NCI-H2029 (cell line): Measurements from ENCODE around the gene DAB1.
"Not testable (repeated sequence)": the region's sequence is repeated elsewhere in the genome, so short reads cannot be mapped to it uniquely, and the experiment has no call there.

Experiments used
- DNase-seq: peaks from one replicate; lab custom pipeline; 2025; lab: John Stamatoyannopoulos, UW

The DAB1 gene

GRCh38 chr1:57272150-57272549 lies 151.7 kb downstream of the DAB1 start:
- DNase-seq = no peak

- DNase-seq = no peak
Measured at GRCh38 chr1:57270927-57271698, 152.7 kb downstream of the DAB1 start.

DNA sequence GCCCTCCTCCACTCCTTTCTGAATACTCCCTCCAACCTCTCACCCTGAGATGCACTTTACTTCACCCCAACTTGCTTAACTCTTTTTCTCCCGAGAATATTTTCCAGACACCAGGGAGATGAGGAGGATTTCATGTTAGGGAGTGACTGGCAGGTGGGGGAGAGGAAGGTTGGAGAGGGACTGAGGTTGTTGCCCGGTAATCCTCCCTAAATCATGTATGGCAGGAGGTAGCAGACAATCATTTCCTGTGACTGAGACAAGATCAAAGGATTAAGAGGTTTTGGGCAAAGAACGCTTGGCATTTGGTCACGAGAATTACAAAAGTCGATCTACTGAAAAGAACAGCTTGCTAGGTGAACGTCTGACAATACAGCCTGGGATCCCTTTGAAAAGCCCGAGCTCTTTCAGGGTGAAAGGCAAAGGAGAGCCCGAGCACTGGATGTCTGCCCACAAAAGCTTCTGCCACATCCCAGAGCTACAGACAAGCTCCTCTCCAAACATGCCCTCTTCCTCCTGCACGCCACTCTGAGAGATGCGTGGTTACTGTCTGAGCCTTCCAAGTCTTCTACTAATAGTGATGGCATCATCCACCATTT lies 154.1 kb downstream of the DAB1 start:
- no peak for DNase-seq

GRCh38 chr1:57265104-57265503 lies 158.8 kb downstream of the DAB1 start:
- DNase-seq = no peak

- DNase-seq = no peak
Measured at GRCh38 chr1:57262472-57262871, 161.4 kb downstream of the DAB1 start.

- no peak for DNase-seq
Measured at GRCh38 chr1:57258557-57259325, 165.1 kb downstream of the DAB1 start.

- no peak for DNase-seq
Measured at GRCh38 chr1:57255945-57256344, 167.9 kb downstream of the DAB1 start.

GRCh38 chr1:57254022-57254421 lies 169.8 kb downstream of the DAB1 start:
- DNase-seq = no peak

DNA sequence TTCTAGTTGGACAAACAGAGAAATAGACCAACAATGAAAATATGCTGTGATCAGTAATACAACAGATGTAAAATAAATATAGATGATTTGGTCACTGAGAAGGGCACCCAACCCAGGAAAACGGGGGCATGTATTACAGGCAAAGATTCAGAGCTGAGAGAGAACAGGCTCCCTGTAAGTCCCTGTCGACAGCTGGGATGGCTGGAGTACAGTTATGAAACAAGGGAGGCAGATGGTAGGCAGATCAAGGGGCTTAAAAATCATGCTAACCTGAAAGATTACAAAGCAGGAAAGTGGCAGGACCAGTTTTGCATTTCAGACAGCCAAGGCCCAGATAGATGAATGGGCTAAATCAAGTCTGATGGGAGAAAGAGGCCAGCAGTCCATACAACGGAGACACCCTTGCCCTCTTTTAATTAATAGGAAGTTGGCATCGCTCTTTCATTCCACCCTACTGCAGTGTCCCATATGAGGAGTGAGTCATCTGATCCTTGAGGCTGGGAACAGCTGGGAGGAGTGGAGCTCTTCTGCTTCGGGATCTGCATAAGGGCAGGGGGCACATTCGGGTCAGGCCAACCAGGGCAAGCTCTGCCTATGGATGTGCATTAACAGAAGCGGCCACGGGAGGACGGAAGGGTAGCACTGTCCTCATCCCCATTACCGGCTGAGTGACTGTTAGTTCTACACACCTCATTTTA lies 171.1 kb downstream of the DAB1 start:
- no peak for DNase-seq

GRCh38 chr1:57250021-57250420 lies 173.8 kb downstream of the DAB1 start:
- DNase-seq = no peak

DNA sequence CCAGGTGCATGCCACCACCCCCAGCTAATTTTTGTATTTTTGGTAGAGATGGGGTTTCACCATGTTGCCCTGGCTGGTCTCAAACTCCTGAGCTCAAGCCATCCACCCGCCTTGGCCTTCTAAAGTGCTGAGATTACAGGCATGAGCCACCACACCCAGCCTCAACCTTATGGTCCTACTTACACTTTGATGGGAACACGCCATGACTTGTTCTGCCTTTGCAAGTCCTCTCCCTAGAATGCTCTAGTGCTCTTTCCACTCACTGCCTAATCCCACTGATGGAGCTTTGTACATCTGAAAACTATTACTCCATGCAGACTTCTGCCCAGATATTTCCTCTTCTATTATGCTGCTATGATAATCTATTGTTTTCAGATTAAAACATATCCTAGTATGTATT lies 174.3 kb downstream of the DAB1 start:
- no peak for DNase-seq

- no peak for DNase-seq
Measured at GRCh38 chr1:57248830-57249229, 175.0 kb downstream of the DAB1 start.

- DNase-seq = no peak
Measured at GRCh38 chr1:57238233-57238781, 185.6 kb downstream of the DAB1 start.

DNA sequence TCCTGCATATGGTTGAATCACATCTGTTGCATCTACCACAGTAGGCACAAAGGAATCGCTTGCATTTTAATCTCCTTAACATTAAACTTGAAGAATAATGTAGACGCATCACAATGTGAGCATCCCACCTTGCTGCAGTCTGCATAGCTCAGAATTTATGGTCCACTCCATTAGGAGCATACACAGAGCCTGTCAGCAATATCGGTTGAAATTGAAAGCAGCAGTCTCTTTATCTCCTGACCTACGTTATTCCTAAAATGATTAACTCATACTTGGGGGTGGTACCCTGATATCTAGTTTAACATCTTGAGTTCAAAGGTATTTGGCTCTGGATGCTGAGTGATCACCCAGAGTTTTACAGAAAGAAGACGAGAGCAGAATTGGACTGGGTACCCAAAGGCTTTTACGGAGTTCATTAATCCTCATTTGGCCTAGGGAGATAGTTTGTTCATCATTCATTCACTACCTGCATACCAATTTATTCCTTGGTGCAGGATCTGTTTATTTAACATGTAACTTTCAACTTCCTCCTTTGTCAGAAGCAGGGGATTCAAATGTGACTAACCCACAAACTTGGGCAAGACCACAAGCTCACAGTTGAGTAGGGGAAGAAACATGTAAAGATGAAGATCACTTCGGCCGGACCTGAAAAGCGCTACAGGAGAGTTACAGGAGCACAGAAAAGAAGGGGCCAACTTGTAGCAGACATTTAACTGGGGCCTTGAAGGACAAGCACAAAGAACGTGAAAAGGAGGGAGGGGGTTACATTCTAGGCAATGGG lies 187.9 kb downstream of the DAB1 start:
- no peak for DNase-seq

DNA sequence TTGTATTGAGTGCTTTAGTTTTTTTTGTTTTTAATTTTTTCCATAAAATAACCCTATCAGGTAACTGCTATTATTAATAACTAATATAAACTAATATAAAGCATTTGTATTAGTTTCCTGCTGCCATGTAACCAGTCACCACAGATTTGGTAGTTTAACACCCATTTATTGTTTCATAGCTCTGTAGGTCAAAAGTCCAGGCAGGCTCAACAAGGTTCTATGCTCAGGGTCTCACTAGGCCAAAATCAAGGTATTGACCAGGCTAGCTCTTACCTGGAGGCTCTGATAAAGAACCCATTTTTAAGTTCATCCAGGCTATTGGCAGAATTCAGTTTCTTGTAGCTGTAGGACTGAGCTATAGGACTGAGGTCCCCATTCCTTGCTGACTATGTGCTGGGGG lies 189.4 kb downstream of the DAB1 start:
- no peak for DNase-seq

DNA sequence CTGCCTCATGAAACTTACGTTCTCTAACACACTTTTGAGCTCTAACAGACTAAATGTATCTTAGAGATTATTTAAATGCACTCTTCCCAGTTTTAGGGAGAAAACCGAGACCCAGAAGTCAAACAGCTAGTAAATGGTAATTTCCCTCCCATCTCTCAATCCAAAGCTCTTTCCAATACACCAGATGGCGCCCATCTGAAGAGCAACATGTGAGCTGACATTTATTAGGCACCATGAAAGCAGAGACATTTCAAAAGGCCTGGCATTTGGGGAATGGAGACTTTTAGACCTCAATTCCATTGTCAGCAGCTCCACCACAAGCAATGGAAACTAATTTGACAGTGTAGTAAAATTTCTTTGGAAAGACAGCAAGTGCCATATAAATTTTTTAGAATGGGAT lies 191.4 kb downstream of the DAB1 start:
- DNase-seq = no peak

DNA sequence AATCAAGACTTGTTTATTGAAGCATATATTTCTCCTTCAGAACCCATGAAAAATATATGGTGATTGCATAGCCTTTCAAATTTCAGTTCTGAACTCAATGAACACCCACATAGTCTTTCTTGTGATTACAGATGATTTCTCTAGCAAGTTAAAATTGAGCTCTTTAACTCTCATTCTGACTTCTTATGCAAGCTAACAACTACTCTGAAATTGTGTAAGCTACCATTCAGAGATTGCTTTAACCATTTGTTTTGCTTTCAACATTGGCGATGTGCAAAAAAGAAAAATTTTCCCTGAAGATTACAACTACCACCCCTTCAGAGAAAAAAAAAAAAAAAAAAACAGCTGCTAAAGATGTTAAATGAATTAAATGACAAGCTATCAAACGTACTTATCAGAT lies 193.9 kb downstream of the DAB1 start:
- no peak for DNase-seq

DNA sequence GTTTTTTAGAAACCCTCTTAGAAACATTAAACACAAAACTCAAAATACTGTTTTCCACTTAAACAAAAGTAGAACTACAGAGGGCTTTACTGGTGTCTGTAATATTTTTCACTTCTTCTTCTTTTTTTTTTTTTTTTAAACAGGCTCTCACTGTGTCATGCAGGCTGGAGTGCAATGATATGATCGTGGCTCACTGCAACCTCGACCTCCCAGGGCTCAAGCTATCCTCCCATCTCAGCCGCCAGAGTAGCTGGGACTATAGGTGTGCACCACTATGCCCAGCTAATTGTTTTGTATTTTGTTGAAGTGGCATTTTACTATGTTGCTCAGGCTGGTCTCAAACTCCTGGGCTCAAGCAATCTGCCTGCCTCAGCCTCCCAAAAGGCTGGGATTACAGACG lies 194.8 kb downstream of the DAB1 start:
- no peak for DNase-seq

GRCh38 chr1:57222801-57223200 lies 201.1 kb downstream of the DAB1 start:
- no peak for DNase-seq

DNA sequence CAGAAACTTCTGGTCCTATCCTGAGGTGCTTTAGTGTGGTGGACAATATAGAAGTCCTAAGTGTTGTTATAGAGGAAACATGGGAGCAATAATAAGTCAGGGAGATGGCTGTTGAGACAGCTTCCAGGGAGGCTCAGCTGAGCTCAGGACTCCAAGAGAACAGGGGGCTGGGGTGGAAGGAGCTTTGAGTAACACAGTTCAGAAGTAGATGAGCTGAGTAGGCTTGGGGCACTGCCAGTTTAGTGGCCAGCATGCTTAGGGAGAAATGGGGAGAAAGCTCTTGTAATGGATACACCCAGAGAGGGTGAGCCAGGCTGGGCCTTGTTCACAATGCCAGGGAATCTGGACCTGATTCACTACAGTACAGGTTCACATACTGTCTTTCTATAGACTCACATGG lies 201.6 kb downstream of the DAB1 start:
- no peak for DNase-seq

- not testable (repeated sequence) for DNase-seq
Measured at GRCh38 chr1:57220905-57221304, 203.0 kb downstream of the DAB1 start.
